A549 treated with Mapracorat at 1 μM for 4 hours (cell line): Measurements from ENCODE around the gene NFAT5. TPM values are rescaled to one million over a fixed set of nuclear protein-coding genes. Genes with fewer than 3 reads are reported as not detected.

Experiments used
- total RNA-seq: library from RNA; stranded (reverse); fragments of 200-300 nt; extraction: Qiagen RNA extraction; gene quantifications from 5 replicates; pipeline ENCODE4 v1.2.3, GENCODE V29; 2022

Gene NFAT5, protein sequence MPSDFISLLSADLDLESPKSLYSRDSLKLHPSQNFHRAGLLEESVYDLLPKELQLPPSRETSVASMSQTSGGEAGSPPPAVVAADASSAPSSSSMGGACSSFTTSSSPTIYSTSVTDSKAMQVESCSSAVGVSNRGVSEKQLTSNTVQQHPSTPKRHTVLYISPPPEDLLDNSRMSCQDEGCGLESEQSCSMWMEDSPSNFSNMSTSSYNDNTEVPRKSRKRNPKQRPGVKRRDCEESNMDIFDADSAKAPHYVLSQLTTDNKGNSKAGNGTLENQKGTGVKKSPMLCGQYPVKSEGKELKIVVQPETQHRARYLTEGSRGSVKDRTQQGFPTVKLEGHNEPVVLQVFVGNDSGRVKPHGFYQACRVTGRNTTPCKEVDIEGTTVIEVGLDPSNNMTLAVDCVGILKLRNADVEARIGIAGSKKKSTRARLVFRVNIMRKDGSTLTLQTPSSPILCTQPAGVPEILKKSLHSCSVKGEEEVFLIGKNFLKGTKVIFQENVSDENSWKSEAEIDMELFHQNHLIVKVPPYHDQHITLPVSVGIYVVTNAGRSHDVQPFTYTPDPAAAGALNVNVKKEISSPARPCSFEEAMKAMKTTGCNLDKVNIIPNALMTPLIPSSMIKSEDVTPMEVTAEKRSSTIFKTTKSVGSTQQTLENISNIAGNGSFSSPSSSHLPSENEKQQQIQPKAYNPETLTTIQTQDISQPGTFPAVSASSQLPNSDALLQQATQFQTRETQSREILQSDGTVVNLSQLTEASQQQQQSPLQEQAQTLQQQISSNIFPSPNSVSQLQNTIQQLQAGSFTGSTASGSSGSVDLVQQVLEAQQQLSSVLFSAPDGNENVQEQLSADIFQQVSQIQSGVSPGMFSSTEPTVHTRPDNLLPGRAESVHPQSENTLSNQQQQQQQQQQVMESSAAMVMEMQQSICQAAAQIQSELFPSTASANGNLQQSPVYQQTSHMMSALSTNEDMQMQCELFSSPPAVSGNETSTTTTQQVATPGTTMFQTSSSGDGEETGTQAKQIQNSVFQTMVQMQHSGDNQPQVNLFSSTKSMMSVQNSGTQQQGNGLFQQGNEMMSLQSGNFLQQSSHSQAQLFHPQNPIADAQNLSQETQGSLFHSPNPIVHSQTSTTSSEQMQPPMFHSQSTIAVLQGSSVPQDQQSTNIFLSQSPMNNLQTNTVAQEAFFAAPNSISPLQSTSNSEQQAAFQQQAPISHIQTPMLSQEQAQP (N-terminal part only)
- 4.0 to 7.1 TPM (median 5.7 TPM) in 5 replicates for total RNA-seq

DNA sequence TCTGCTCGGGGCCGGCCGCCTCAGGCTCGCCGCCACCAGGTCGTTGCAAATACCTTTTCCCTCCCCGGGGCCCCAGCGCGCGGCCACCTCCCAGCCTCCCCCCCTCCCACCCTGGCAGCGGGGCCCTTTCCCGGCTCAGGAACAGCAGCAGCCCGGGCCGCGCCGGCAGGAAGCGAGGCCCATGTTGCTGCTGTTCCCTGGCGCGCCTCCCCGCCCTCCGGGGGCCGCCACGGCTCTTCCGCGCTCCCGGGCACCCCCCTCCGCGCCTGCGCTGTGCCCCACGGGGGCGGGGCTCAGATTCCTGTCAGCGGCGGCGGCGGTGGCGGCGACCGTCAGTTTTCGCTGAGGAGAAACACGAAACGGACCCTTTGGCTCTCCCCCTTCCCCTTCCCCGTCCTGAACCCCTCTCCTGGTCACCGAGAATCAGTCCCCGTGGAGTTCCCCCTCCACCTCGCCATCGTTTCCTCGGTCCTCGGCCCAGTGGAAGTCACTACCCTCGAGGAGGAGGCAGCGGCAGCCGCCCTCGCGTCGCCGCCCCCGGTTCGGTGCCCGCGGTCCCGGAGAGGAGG, at the start of gene NFAT5:
Gene NFAT5, plus strand, starts transcription at position 296 of the 569 bp plus-strand sequence. CDS start 336 bp downstream, outside the sequence.

DNA sequence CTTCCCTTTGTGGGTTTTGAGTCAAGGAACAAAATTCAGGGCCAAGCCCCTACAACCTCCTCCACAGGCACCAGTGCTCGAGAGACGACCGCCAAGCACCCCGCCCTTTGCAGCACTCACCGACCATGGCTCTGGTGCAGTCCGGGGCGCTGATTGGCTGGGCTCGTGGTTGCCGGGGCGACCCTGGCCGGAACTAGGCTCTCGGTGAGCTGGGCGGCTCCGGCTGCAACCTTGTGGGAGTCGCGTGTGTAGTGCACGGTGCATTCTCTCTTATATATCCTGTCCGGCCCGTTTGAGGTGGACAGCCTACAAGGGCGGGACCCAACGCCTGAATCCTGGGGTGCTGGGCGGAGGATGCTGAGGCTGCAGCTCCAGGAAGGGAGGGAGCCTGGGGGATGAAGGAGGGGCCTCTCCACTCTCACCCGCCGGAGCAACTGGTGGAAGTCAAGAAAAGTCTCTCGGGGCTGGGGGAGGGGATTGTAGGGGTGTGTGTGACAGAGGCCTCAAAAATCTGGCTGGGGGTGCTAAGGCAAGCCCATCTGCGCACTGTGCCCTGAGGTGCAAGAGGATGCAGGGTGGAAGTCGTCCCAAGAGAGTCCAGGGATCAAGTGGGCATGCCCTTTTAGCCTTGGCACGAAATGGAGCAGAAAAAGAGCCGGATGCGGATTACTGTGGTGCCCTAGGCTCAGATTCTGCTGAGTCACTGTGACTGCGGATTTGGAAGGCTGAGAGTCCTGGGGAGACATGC, 160.7 kb downstream of the NFAT5 start, which contains the start of gene NQO1:
Gene NQO1, minus strand, starts transcription at position 248 of the 748 bp plus-strand sequence. Its CDS starts 121 bp downstream, at position 127.

Other genes starting within 250 kb of the NFAT5 start
- gene PDF, start 235.4 kb upstream of the NFAT5 start, total RNA-seq, result 20.4 to 40.7 TPM (median 39.0 TPM) in 5 replicates
- 18.7 to 26.1 TPM (median 25.7 TPM) in 5 replicates for gene COG8, start 226.4 kb upstream of the NFAT5 start, total RNA-seq
- 51.1 to 64.9 TPM (median 55.8 TPM) in 5 replicates for gene NIP7, start 226.2 kb upstream of the NFAT5 start, total RNA-seq
- gene TMED6, start 214.2 kb upstream of the NFAT5 start, total RNA-seq, result not detected in 5 replicates
- 22.4 to 24.9 TPM (median 23.4 TPM) in 5 replicates for gene TERF2, start 180.0 kb upstream of the NFAT5 start, total RNA-seq
- 196 to 229 TPM (median 205 TPM) in 5 replicates for gene CYB5B, start 141.3 kb upstream of the NFAT5 start, total RNA-seq
- gene NQO1, start 160.6 kb downstream of the NFAT5 start, total RNA-seq, result 2,344 to 2,461 TPM (median 2,449 TPM) in 5 replicates
- 108 to 122 TPM (median 110 TPM) in 5 replicates for gene NOB1, start 189.0 kb downstream of the NFAT5 start, total RNA-seq
- 21.0 to 23.9 TPM (median 23.1 TPM) in 5 replicates for gene WWP2, start 196.4 kb downstream of the NFAT5 start, total RNA-seq